ENCODE results near the gene NUP88.

The NUP88 gene

GRCh38 chr17:5430413-5430999 lies 11.0 kb upstream of the NUP88 start:
- no peak for TF ChIP-seq CTCF (IDR thresholded peaks at IDR 0.05; ENCODE audit: low read depth, low read length)
- no peak overlapping the region for H3K4me3 ChIP-seq (ENCODE audit: low read depth, low read length)

GRCh38 chr17:5429191-5429887 lies 9.9 kb upstream of the NUP88 start:
- no peak overlapping the region for H3K4me3 ChIP-seq (ENCODE audit: low read depth, low read length)
- TF ChIP-seq CTCF (IDR thresholded peaks at IDR 0.05; ENCODE audit: low read depth, low read length): no peak

GRCh38 chr17:5425826-5426225 lies 6.4 kb upstream of the NUP88 start:
- H3K4me3 ChIP-seq (ENCODE audit: low read depth, low read length): no peak overlapping the region
- TF ChIP-seq CTCF (IDR thresholded peaks at IDR 0.05; ENCODE audit: low read depth, low read length): no peak

DNA sequence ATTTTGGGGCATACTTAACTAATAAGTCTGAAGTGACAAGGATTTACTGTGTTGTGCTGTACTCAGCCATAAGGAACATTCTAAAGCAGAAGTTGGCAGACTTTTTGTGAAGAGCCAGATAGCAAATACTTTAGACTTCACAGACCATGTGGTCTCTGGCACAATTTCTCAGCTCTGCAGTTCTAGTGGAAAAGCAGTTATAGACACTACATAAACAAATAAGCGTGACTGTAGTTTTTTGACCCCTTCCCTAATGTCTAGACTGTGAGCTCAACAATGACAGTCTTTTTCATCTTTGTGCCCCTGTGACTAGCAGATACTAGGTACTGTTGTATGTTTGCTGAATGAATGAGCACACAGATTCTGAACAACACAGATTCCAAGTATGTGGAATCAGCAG lies 5.4 kb upstream of the NUP88 start:
- no peak for TF ChIP-seq CTCF (IDR thresholded peaks at IDR 0.05; ENCODE audit: low read depth, low read length)
- H3K4me3 ChIP-seq (ENCODE audit: low read depth, low read length): no peak overlapping the region

DNA sequence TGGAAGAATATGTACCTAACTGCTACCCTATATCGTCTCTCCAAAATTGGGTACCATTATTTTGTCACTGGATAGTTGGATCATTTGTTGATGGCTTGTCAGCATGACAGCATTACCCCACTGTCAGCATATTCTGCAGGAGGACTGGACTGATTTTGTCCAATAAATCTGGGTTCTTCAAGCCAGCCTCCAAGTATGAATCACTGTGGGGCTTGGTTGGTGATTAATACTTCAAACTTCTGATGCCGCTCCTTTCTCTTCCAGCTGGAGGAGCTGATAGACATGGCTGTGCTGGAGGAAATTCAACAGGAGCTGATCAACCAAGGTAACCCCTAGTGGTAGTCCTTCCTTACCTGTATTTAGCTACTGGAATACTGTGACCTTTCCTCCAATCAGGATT lies 3.0 kb upstream of the NUP88 start:
- no peak for TF ChIP-seq CTCF (IDR thresholded peaks at IDR 0.05; ENCODE audit: low read depth, low read length)
- no peak overlapping the region for H3K4me3 ChIP-seq (ENCODE audit: low read depth, low read length)

GRCh38 chr17:5419959-5420653 lies 644 bp upstream of the NUP88 start, which contains the start of gene RPAIN:
TSS of gene RPAIN (plus strand) at chr17:5420182. CDS start at chr17:5420211, 29 bp downstream.
- peak within 1 kb of the TSS; percentile 99 for H3K4me3 ChIP-seq (ENCODE audit: low read depth, low read length)
- no peak for TF ChIP-seq CTCF (IDR thresholded peaks at IDR 0.05; ENCODE audit: low read depth, low read length)

DNA sequence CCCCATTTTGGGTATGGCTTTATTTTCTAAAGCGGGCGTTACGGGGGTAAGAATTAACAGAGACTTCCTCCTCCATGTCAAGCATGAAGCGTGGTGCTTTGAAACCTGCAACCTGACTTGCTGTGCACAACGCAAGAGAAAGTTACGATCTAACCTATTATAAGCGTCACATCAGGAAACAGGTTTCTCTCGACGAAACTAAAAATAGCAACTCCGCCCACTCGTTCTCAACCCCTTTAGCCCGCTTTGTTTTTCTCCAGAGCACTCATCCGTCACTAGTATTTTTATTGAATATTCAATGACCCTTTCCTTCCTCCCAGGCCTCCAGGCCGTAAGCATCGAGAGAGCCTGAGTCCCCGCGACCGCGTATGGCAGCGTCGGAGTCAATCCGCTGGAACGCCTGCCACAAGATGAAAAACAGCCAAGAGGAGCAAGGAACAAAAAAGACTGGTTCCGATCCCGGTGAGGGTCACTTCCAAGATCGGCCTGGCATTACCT lies 555 bp downstream of the NUP88 start:
- TF ChIP-seq CTCF (IDR thresholded peaks at IDR 0.05; ENCODE audit: low read depth, low read length): no peak

More for the DNA sequence above, 555 bp downstream of the NUP88 start:
- H3K4me3 ChIP-seq (ENCODE audit: low read depth, low read length): peak overlapping the region; percentile 99

Measured in WI38 (cell line).